HT1080 (cell line): ENCODE data around the gene SLC5A12. TPM values are rescaled to one million over a fixed set of nuclear protein-coding genes. Genes with fewer than 3 reads are reported as not detected.

Experiments used
- DNase-seq: peaks from one replicate; pipeline ENCODE4 v3.0.0-alpha.2; 2015; ENCODE audit warnings: low read depth
- polyA plus RNA-seq, 2 experiments: library from polyadenylated mRNA; depleted of rRNA; stranded (reverse); fragments of >200 nt; gene quantifications; 2 replicates each; pipeline ENCODE4 v1.2.3, GENCODE V29; 2015
- total RNA-seq: library from RNA; depleted of rRNA; stranded (reverse); fragments of >200 nt; shearing (Covaris generic); gene quantifications from 2 replicates; pipeline ENCODE4 v1.2.3, GENCODE V29; 2014; rRNA removed

Gene SLC5A12, protein sequence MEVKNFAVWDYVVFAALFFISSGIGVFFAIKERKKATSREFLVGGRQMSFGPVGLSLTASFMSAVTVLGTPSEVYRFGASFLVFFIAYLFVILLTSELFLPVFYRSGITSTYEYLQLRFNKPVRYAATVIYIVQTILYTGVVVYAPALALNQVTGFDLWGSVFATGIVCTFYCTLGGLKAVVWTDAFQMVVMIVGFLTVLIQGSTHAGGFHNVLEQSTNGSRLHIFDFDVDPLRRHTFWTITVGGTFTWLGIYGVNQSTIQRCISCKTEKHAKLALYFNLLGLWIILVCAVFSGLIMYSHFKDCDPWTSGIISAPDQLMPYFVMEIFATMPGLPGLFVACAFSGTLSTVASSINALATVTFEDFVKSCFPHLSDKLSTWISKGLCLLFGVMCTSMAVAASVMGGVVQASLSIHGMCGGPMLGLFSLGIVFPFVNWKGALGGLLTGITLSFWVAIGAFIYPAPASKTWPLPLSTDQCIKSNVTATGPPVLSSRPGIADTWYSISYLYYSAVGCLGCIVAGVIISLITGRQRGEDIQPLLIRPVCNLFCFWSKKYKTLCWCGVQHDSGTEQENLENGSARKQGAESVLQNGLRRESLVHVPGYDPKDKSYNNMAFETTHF
- total RNA-seq, result not detected in 2 replicates
- not detected in 2 replicates for polyA plus RNA-seq (2015; cell fraction: cytosol; rRNA removed)
- 0.04 TPM in 1 of 2 replicates, not detected in the other for polyA plus RNA-seq (2015; cell fraction: nucleus; rRNA removed)

DNA sequence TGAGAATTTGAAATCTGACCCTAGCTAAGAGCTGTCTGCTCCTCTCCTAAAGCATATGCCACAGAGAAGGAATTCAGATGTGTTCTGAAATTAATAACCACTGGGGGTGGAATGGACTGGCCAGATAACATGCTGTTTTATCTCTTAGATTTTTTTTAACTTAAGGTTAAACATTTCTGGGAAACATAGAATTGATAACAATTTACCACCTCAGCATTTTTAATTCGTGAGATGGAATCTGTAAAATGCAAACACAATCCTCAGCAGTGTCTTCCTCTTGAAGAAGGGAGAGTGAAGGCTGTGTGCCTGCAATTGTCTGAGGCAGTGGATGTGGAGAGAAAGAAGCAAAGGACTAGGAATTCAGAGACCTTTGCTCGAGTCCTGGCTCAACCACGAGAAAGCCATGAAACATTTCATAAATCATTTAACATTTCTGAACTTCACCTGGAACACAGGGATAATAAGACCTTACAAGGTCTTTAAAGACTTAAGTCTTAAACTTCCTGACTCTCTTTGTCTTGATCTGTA lies at the start of gene SLC5A12:
TSS of gene SLC5A12 (minus strand) at position 113 of the 528 bp plus-strand sequence. CDS start 346 bp downstream, outside the sequence.
- no peak for DNase-seq

DNA sequence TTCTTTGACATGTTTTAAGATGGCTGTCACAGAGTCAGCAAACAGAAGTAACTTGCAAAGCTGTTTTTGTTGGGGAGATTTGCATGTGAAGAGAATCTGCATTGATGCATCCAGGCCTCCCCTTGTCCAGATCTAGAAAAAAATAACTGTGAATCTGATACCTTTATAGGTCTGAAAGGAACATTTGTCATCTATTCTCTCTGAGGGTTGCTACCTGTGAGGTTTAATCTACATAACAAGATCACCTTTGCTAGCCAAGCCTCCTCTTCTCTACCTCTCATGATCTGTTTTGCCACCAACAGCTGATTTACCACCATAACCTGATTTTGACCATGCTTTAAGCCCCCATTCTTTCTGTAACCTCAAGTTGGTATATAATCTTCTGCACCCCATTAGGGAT lies 47.2 kb upstream of the SLC5A12 start:
- DNase-seq, result no peak

DNA sequence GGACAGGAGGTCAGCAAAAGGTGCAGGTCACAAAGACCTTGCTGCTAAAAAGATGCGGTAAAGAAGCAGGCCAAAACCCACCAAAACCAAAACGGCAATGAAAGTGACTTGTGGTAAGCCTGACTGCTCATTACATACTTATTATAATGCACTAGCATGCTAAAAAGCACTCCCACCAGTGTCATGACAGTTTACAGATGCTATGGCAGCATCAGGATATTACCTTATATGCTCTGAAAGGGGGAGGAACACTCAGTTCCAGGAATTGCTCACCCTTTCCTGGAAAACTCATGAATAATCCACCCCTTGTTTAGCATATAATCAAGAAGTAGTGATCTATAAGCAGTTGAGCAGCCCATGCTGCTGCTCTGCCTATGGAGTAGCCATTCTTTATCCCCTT lies 45.2 kb upstream of the SLC5A12 start:
- no peak for DNase-seq

DNA sequence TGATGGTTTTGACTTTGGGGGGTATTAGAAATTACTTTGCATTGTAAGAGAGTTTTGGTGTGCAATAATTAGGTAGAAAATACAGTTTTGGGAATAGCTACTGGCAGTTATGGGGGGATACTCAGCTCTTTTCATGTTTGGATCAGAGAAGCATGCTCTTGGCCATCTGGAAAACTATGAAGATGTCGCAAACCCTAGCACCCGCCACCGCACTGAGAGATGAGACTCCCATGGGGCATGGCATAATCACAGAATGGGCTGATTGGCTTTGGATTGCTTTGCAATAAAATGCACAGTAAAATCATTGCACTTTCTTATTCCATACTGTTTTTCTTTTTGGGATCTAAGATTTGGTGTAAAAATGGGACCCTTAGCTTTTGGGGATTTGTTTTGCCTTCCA lies 43.5 kb upstream of the SLC5A12 start:
- DNase-seq, result no peak

DNA sequence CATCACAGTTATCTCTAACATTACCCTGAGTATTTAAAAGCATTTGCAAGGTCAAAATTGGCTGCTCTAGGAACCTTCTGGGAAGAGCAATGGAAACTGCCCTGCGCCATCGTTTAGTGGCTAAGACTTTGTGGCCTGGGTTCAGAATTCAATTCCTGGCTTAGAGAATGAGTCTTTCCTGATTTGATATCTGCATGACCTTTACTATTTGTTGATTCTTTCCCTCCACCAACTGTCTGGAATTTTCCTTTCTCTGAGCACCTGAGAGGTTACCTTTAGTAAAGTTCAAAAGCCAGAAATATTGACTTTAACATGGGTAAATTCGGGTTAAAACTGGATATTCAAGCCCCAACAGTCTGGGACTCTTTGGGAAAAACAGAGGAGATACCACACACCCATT lies 43.0 kb upstream of the SLC5A12 start:
- DNase-seq, result no peak

DNA sequence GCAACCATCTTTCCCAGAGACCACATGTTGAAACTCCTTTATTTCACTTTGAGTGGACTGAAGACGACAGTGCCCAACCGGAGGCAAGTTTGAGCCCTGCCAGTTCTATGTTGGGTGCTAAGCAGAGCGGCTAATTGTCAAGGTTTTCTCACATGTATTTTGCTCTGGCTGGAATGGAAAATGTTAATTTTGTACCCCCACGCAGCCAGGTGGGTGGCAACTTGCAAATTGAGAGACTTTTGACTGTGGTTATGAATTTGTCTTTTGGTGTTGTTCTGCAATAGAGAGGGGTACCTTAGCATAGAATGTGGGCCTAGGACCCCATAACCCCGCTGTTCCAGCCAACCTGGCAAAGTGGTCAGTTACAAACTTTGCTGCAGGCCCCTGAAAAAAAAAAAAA lies 42.5 kb upstream of the SLC5A12 start:
- DNase-seq, result no peak

DNA sequence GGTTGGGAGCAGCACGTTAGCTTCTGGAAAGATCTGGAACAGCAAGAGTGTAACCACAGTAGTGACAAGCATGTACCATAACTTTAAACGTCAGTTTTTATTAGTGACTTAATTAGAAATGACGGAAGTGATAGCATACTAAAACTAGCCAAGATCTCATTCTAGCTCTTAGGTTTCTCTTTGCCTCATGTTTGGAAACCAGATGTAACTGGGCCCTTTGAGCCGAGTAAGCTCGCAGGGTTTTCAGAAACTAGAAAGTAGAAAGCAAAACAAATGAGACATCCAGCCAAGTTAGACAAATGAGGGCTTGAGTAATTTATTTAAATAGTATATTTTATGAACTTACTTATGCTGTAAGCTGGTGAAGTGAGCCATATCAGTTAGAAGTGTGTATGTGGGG lies 40.2 kb upstream of the SLC5A12 start:
- DNase-seq, result no peak

DNA sequence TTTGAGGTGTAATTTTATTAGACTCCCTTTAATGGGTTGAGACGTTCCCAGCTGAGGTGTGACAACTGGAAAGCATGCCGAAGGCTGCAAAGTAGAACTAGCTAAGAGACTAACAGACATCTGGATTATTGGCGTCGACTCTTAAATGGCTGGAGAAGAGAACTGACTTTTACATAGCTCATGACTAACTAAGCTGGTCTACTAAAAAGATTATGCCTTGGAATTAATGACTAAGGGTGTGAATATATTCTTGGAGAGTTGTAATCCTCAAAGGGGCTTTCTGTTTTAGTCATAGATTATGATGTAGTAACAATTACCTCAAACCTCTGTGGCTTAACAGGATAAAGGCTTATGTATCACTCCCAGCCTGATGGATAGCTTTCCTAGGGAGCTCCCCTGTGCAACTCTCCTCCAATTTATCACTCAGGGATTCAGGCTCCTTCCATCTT lies 39.5 kb upstream of the SLC5A12 start:
- no peak for DNase-seq

DNA sequence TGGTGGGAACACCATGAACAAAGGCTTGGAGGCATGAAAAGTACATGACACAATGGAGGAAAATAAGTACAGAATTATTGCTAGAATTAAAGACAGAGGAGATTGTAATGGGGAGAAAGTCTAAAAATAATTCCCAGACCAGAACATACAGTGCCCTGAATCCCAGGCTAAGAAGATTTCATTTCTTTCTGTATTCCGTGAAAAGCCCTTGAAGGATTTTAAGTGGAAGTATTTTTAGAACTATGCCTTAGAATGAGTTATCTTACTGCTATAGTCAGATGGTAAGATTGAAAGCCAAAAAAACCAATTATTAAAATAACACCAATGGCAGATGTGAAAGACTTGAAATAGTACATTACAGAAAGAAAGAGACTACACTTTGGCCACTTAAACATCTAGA lies 36.1 kb upstream of the SLC5A12 start:
- DNase-seq, result no peak

DNA sequence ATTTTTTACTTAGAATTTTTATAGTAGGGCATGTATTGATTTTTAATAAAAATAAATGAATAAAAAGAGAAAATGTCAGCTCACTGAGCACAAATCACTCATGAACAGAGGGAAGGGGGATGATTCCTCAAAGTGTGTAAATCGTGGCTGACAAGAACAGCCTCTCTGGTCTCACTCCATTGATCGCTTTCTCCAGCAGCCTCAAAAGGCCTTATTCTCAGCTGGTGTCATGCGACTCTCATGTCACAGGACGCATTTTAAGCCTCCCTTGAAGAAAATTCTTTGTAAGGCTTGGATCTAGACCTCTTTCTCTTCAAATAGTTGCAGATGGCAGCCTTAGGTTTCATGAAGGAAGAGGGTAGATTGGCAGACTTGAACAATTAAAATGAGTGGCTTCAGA lies 33.9 kb upstream of the SLC5A12 start:
- no peak for DNase-seq

DNA sequence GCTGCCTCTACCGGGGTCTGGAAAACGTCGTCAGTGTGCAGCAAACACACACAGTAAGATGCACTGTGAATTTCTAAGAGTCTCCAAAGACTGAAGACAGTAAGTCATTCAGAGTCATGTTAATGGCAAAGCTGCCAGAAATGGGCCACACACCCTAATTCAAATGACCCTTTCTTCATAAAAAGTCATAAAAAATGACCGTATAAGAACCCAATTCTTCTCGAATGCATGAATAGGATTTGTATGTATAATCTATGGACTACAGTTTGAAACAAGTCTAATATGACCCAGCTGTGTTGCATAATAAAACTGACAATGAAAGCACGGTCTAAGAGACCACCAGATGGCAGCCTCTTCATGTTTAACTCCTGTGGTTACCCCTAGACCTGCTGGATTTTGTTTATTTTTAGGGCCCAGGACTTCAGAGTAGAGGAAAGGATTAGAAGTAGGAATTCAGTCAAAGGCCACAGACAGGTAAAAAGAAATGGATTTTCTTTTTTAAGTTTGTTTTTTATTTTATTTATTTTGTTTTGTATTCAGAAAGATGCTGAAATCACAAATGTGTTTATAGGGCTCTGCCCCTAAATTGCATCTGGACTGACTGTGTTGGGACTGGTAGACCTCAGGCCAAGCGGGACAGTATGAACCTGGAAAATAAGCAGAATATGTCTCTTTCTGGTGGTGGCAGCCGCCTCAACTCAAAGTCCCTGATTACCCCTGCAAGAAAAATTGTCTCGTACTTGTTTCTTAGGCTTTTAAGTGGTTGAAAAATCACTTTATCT lies 32.1 kb upstream of the SLC5A12 start:
- peak; percentile 42 for DNase-seq

DNA sequence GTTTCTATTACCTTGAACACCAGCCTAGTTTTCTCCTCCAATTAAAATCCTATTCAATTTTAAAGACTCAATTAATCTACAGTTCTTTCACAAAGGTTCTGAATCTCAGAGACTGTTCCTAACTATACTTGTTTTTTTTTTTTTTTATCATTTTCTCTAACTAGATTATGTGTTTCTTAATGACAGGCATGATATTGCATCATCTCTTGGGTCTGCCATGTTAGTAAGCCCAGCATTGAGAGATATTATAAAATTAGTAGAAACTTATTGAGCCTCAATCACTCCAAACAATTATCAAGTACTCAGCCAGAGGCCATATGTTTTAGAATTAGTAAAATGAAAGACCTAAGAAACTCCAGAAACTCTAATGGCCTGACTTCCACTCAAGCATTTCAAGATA lies 28.1 kb upstream of the SLC5A12 start:
- DNase-seq, result no peak

DNA sequence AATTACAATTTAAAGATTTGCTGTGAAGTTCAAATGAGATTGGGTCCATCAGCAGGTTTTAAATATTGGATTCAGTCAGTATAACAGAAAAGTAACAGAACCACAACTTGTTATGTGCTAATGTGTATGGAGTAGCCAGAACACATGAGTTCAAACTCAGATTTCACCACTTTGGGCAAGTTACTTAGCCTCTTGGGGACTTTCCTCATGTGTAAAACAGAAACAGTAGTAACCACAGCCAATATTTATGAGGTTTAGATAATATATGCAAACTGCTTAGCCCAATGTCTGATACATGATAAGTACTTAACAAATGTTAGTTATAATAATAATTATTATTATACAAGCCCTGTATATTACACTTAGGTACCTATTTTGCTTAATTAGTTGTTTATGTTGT lies 21.8 kb upstream of the SLC5A12 start:
- no peak for DNase-seq

DNA sequence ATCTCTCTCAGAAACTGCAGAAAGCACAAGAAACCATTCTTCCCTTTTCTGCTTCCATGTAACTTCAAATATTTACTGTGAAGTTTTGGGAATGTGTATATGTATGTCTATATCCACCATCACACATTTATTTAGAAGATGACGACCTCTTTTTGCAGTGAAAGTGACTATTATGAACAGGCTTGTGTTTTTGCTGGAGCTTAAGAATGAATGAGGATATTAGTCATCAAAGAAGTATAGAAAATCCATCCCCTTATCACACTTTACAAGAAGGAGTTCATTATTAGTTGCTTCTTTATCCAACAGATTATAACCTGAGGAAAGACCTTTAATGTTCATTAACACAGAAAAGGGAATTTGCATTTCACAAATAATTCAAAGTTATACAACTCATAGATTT lies 21.1 kb upstream of the SLC5A12 start:
- DNase-seq, result no peak

DNA sequence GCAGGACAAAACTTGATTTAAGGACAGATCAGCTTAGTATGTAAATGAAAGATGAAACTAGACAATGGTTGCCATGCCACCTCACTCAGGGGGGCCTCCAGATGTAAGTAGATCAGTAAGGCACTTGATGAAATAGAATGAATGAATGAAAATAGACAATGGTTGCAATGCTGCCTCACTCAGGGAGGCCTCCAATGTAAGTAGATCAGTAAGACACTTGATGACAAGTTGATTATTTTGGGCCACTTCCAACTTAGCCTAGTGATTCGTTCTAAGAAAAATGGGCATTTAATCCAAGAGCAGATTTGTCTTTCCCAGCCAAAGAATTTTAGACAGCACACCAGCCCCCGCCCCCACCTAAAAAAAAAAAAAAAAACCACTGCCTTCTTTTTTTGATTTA lies 19.2 kb upstream of the SLC5A12 start:
- DNase-seq, result no peak

DNA sequence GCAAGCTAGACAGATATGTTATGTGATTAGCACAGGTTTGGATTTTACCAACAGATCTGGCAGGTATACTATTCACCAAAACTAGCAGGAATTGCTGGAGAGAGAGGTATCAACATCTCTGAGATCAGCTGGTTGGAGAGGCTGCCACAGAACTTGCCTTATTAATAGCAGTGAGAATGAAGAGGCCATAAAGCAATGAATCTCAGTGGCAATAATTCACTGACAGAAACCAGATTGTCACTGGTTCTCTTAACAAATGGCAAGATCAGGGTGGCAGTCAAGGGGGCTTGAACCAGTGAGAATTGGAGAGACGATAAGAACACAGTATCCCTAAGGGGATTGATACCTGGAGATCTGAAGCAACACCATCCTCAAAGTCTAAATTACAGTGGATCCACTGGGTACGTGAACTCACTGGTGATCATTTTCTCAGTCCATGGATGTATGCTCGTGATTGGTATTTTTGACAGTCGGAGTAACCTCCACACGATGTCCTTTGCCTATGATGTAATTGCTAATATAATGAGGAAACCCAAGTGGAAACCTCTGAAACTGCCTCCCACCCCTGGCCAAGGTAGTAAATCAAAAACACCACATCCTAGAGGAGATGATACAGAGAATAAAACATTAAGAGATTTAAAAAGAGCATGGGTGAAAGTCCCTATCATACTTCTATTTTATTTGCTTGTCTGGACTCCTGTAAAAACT lies 17.7 kb upstream of the SLC5A12 start:
- DNase-seq, result no peak

DNA sequence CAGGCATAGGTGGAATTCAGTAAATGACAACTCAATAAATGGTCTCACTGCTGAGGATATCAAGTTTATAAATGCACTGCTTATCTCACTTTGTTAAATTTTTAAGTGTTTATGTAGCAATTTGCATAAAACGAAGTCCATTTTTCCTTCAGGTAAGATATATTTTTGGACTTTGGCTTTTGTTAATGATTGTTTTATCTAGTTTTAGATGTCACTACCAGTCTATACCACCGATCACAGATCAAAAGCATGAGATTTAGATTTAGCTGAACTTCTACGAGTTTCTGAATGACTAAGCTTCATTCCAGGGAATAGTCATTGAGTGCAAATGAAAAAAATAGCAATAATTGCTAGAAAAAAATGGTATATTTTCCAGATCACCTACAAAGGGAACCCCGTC lies 12.8 kb upstream of the SLC5A12 start:
- DNase-seq, result no peak

DNA sequence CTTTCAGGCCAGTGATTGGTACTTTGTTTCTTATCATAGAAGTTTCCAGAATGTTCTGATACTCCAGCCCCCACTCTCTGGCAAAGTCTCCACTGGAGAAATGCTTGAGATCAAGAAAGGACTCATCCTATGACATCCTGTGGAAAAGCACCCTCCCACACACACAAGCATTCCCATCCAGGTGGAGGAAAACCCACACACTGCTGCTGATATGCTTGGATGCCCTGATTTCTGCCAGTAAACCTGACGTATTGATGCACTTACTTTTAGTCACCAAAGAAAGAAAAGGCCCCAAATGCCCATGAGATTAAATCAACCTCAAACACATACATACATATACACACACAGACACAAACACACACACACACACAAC lies 9.2 kb upstream of the SLC5A12 start:
- no peak for DNase-seq

DNA sequence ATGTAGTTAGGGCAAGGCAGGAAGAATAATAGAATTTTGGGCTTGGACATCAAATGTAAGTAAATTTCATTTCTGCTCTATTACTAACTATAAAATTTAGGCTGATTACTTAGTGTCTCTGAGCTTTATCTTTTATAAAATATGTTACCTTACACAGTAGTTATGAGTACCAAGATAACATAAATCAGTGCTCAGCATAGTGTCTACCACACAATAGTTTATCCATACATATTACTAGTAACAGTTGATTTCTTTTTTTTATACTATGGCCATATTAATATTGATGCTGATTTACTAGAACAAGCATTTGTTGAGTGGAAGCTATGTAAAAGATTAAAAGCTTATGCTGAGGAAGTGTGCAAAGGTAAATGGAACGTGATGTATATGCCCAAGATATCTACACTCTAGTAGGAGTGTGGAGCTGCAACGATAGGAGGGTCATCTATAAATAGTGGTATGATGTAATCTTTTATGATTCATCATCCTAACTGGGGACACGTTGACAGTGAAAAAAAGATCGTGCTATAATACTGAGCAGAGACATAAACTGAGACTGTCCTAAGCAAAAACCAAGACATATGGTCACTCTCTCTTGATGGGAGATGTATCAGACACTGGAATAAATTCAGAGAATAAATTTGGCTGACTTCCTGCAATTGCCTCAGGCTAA lies 8.7 kb upstream of the SLC5A12 start:
- peak; percentile 5 for DNase-seq

DNA sequence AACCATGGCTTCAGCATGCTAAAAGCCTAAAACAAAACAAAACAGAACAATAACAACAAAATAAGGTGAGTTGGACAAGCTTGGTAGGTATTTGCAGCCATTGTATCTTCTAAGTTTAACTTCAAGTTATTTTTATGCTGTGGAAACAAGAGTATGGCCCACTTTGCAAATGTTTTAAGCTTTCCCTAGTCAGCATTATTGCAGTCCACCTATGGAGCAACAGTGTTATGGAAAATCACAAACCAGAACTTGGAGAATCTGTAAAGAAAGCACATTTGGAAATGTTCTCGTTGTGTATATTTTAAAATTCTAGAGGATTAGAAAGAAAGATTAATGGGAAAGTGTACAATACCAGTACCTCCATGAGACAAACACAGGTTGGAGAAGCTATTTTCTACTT lies 7.4 kb upstream of the SLC5A12 start:
- no peak for DNase-seq

DNA sequence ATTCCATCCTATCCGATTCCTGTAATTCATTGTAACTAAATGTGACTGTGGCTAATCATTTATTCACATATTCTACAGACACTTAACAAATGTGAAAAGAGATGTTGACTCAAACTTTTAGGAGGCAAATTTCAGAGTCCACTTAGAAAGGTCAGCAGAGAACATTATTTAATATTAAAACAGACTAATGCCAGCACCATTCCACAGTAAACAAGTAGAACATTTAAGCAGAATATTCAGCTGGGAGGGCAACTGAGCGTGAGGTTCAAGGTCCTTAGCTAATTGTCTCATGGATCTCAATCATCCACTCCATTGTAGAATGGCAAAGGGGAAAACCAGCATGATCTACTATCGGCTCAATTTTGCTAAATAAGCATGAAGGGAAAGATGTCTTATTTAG lies 5.1 kb upstream of the SLC5A12 start:
- DNase-seq, result no peak
